ENCODE data around the gene POGLUT2. TPM values are rescaled to one million over a fixed set of nuclear protein-coding genes. Genes with fewer than 3 reads are reported as not detected.

POGLUT2 gene
- total RNA-seq, 2 donors from 2014 or later, result 16.0 to 18.1 TPM

GRCh38 chr13:102836471-102836870 is 37.7 kb upstream of the POGLUT2 start:
- Histone ChIP-seq H3K27me3 (ENCODE audit: control insufficient read depth, insufficient read depth, low read length, poor library complexity, severe bottlenecking) (no peaks in the 10 kb centered on the region), H3K9me3 (ENCODE audit: control insufficient read depth, low read length) (no peaks in the 10 kb centered on the region), H3K9ac (ENCODE audit: extremely low read depth, low read length, poor library complexity, severe bottlenecking) (no peak overlapping the region), H3K36me3 (ENCODE audit: control insufficient read depth, insufficient read depth, low read length) (peaks cover 14% of the 10 kb centered on the region), H3K4me1 (ENCODE audit: control insufficient read depth, insufficient read depth, low read length) (no peaks in the 10 kb centered on the region), H3K27ac (ENCODE audit: low read depth, low read length) (no peak overlapping the region), H3K4me3 (ENCODE audit: low read length) (no peak overlapping the region)
- H3K4me3 Mint-ChIP-seq, result no peak overlapping the region
- H3K27ac Mint-ChIP-seq, result no peak overlapping the region
- no peaks in the 10 kb centered on the region for H3K27me3 Mint-ChIP-seq (ENCODE audit: insufficient read depth)
- DNase-seq, result no peak
- H3K36me3 Mint-ChIP-seq (ENCODE audit: low read depth), result peaks cover 22% of the 10 kb centered on the region
- 94 to 100% methylated on average over 1 to 4 of the region's 4 CpGs for WGBS, 2 experiments (ENCODE audit: insufficient coverage in 1 of 2, insufficient read length in 1 of 2)
- H3K4me1 Mint-ChIP-seq, result no peaks in the 10 kb centered on the region
- no peak for TF ChIP-seq CTCF (conservative IDR thresholded peaks at IDR 0.05)
- no peaks in the 10 kb centered on the region for H3K9me3 Mint-ChIP-seq

- TF ChIP-seq CTCF (conservative IDR thresholded peaks at IDR 0.05), result no peak
- 68% methylated on average over 3 of the region's 4 CpGs; no CpG with 5 or more reads in 1 of the 2 experiments for WGBS, 2 experiments (ENCODE audit: insufficient coverage in 1 of 2, insufficient read length in 1 of 2)
- peaks cover 11% of the 10 kb centered on the region for H3K36me3 Mint-ChIP-seq (ENCODE audit: low read depth)
- DNase-seq, result peak; percentile 65
- Histone ChIP-seq H3K4me1 (ENCODE audit: control insufficient read depth, insufficient read depth, low read length) (no peaks in the 10 kb centered on the region), H3K9ac (ENCODE audit: extremely low read depth, low read length, poor library complexity, severe bottlenecking) (no peak overlapping the region), H3K36me3 (ENCODE audit: control insufficient read depth, insufficient read depth, low read length) (peaks cover 4% of the 10 kb centered on the region), H3K27ac (ENCODE audit: low read depth, low read length) (no peak overlapping the region), H3K9me3 (ENCODE audit: control insufficient read depth, low read length) (no peaks in the 10 kb centered on the region), H3K27me3 (ENCODE audit: control insufficient read depth, insufficient read depth, low read length, poor library complexity, severe bottlenecking) (no peaks in the 10 kb centered on the region), H3K4me3 (ENCODE audit: low read length) (no peak overlapping the region)
- peak overlapping the region; percentile 45 for H3K27ac Mint-ChIP-seq
- H3K9me3 Mint-ChIP-seq, result no peaks in the 10 kb centered on the region
- no peaks in the 10 kb centered on the region for H3K27me3 Mint-ChIP-seq (ENCODE audit: insufficient read depth)
- H3K4me3 Mint-ChIP-seq, result no peak overlapping the region
- no peaks in the 10 kb centered on the region for H3K4me1 Mint-ChIP-seq
Observed at GRCh38 chr13:102830646-102831045, 31.9 kb upstream of the POGLUT2 start.

DNA sequence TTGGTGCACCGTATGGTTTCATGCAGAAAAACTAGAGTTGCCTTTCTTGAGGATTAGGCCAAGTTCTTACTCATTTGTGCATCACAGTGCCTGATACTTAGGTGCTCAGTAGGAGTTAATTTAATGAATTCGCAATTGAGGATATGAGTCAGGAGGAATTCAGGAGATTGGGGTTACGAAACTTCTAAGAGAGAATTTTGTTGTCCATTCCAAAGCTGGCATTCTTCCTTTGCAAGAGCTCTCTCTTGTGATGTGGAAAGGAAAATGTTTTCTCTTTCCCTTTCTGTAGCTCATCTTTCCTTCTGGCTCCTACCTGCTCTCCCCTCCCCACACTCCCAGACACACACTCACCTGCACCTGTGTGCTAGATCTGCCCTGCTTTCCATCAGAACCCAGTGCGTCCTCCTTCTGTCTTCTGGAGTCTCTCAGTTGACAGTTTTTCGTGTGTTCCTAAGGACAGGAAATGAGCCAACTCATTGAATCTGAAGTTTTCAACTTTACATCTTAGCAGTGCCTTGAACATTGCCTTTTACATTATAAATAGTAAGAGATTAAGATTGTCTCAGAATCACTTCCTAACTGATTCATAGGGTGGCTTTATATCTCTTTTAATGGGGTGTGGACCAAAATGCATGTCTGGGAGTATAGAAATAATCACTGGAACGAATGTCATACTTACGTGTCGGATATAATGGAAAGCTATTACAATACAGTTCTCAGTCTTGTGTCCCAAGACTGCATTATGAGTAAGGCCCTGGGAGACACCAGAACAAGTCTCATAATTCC is 27.3 kb upstream of the POGLUT2 start:
- no peak overlapping the region for H3K4me3 ChIP-seq (ENCODE audit: low read length)
- peaks cover 3% of the 10 kb centered on the region for H3K9me3 Mint-ChIP-seq
- H3K27me3 ChIP-seq (ENCODE audit: control insufficient read depth, insufficient read depth, low read length, poor library complexity, severe bottlenecking), result no peaks in the 10 kb centered on the region
- H3K9ac ChIP-seq (ENCODE audit: extremely low read depth, low read length, poor library complexity, severe bottlenecking), result no peak overlapping the region
- H3K27ac ChIP-seq (ENCODE audit: low read depth, low read length), result no peak overlapping the region
- no peak for DNase-seq
- H3K27ac Mint-ChIP-seq, result no peak overlapping the region
- peaks cover 27% of the 10 kb centered on the region for H3K36me3 ChIP-seq (ENCODE audit: control insufficient read depth, insufficient read depth, low read length)
- peaks cover 7% of the 10 kb centered on the region for H3K9me3 ChIP-seq (ENCODE audit: control insufficient read depth, low read length)
- H3K36me3 Mint-ChIP-seq (ENCODE audit: low read depth), result peaks cover 28% of the 10 kb centered on the region
- H3K4me3 Mint-ChIP-seq, result no peak overlapping the region
- peaks cover 3% of the 10 kb centered on the region for H3K4me1 Mint-ChIP-seq
- no peak for TF ChIP-seq CTCF (conservative IDR thresholded peaks at IDR 0.05)
- WGBS, 2 experiments (ENCODE audit: insufficient coverage in 1 of 2, insufficient read length in 1 of 2), result 86 to 92% methylated on average over 7 to 8 of the region's 8 CpGs
- no peaks in the 10 kb centered on the region for H3K4me1 ChIP-seq (ENCODE audit: control insufficient read depth, insufficient read depth, low read length)
- no peaks in the 10 kb centered on the region for H3K27me3 Mint-ChIP-seq (ENCODE audit: insufficient read depth)

Measured in endodermal cell (in vitro differentiated cells).